ENCODE data around the gene SPAG9.

GRCh38 chr17:51169340-51169739, 48.7 kb upstream of the SPAG9 start:
- TF ChIP-seq EZH2 (IDR thresholded peaks at IDR 0.05; ENCODE audit: borderline replicate concordance, insufficient read depth, low read length, poor library complexity, severe bottlenecking) (no peak), CTCF (IDR thresholded peaks at IDR 0.05; ENCODE audit: poor library complexity, severe bottlenecking) (no peak)

Measured in neural cell (in vitro differentiated cells).